ENCODE results near the gene GRIK4.

- TF ChIP-seq CTCF (conservative IDR thresholded peaks at IDR 0.05; ENCODE audit: low read length) (no peak), EZH2phosphoT487 (IDR thresholded peaks at IDR 0.05; ENCODE audit: borderline replicate concordance, low read depth, low read length) (no peak)
These were observed 247.5 kb downstream of the GRIK4 start for GRCh38 chr11:120759046-120759445.

All from OCI-LY7 (cell line).